Inferior parietal cortex (tissue), 1 donor: ENCODE measurements around the gene ANKRD11.
"Not testable (repeated sequence)": the region's sequence is repeated elsewhere in the genome, so short reads cannot be mapped to it uniquely, and the experiment has no call there.

ENCODE experiments used
- DNase-seq: peaks from one replicate; pipeline ENCODE4 v3.0.0-alpha.2; 2016; ENCODE audit errors: extremely low spot score

Gene ANKRD11

GRCh38 chr16:89406277-89406888, 84.0 kb downstream of the ANKRD11 start:
- no peak for DNase-seq

DNA sequence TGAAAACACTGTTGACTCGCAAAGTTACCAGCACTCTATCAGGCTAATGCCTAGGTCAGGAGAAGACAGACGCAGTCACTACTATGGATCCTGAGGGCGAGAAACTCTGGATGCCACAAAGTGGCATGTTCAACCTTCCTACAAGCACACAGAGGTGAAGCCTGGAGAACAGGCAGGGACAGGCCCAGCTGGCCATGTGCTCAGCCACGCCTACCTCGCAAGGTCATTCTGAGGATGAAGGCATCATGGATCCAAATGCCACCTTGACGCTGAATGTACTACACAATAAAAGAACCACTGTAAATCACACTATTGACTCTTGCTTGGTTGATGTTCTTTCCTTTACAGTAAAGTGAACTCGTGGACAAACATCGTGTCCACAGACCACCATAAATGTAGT, 85.8 kb downstream of the ANKRD11 start:
- no peak for DNase-seq

DNA sequence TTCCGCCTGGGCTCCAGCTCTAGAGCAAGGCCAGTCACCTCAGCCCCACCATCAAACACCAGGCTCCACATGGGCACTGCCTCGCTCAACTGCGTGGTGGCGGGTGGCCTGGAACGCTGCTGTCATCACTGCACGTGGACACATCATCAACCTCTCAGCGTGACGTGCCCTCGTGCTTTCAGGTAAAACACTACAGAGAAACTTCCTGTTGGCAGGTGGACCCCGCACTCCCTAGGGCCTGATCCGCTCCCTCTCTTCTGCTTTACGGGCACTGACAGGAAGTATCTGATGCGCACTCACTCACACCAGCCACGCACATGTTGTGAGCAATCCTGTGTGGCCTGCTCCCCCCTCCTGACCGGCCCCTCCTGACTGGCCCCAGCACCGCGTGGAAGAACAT, 87.4 kb downstream of the ANKRD11 start:
- DNase-seq, result no peak

DNA sequence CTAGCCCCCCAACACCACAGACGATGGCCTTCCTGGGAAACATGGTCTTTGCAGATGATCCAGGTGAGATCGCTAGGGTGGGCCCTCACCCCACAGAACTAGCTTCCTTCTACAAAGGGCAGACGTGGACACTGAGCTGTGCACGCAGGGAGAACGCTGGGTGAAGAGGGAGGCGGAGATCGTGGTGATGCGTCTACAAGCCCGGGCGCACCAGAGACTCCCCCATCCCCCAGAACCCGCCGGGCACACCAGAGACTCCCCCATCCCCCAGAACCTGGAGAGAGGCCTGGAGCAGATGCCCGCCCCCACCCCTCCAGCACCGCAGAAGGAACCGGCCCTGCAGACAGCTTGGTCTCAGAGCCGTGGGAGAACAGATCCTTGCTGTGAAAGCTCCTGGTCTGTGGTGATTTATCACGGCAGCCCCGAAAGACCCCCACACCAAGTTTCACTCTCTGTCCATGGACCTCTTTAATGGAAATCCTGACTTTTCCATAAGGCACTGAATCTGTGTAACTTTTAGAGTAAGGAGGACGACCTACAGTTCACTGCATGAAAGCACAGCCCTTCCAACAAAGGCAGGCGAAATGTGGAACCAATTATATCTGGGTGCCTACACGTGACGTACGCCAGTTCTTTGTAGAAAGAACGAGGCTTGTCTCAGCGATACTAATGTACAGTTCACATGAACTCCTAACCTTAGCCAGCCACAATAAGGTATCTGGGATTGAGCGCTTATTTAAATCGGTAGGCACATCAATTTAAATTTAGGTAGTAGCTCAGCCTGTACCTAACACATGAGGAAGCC, 88.5 kb downstream of the ANKRD11 start:
- no peak for DNase-seq

GRCh38 chr16:89401205-89401604, 89.2 kb downstream of the ANKRD11 start:
- no peak for DNase-seq

- DNase-seq, result no peak
Observed at GRCh38 chr16:89400740-89401139, 89.6 kb downstream of the ANKRD11 start.

- no peak for DNase-seq
Observed at GRCh38 chr16:89398924-89399323, 91.4 kb downstream of the ANKRD11 start.

GRCh38 chr16:89397331-89397861, 93.0 kb downstream of the ANKRD11 start:
- DNase-seq, result no peak

DNA sequence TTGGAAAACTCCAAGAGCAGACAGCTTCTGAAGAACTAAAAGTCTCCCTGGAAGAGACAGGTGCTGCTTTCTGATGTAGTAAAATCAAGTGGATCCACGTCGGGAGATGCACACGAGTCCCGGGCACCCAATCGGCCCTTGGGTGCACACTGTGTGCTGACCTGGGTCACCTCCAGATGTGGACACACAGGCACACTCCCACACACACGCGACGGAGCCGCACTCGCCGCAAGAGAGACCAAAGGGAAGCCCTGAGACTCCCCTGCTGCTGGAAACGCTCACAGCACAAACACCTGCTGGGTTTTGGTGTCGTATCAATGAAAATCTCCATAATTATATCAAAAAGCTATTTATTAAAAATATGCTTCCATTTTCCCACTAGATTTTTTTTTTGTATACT, 94.2 kb downstream of the ANKRD11 start:
- DNase-seq, result no peak

DNA sequence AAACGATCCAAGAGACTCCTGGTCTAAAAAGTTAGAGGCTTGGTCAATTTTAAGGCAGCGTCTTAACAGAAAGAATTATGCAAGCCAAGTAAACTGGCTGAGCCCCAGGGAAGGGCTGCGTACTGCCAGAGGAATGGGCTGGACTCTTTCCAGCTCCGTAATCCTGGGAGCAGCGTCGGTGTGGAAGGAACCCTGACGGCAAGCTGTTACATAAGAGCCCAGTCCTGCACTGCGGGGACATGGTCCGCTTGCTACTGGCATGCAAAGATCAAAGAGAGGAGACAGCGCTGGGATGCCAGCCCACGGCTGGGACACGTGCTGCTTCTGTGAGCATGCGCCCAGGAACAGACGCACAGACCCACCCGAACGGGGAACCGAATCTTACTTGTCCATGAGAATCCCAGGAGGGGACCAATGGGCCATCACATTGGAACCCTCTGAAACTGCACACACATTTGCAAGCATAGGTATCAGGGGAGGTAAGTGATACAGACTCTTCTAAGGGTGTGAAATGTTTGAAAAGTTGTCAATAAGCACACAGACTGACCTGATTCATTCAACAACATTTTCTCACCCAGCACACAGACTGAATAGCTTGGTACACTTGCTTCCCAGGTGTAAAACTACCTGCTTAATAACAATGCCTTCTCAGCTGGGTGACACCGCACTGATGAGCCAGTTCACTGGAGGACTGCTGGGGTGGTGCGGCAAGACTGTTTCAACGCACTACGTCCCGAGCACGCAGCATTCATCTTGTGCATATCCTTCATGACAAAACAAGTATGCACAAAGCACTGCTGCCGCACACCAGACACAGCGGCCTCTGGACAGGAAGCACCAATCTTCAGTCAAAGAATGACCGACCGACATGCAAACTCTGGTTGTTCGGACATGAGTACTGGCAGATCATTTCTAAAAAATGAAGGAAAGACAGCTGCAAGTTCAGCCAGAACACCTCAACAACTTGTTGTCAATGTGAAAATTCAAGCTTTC, 94.9 kb downstream of the ANKRD11 start:
- DNase-seq, result peak; percentile 75

GRCh38 chr16:89393738-89394406, 96.5 kb downstream of the ANKRD11 start:
- no peak for DNase-seq

DNA sequence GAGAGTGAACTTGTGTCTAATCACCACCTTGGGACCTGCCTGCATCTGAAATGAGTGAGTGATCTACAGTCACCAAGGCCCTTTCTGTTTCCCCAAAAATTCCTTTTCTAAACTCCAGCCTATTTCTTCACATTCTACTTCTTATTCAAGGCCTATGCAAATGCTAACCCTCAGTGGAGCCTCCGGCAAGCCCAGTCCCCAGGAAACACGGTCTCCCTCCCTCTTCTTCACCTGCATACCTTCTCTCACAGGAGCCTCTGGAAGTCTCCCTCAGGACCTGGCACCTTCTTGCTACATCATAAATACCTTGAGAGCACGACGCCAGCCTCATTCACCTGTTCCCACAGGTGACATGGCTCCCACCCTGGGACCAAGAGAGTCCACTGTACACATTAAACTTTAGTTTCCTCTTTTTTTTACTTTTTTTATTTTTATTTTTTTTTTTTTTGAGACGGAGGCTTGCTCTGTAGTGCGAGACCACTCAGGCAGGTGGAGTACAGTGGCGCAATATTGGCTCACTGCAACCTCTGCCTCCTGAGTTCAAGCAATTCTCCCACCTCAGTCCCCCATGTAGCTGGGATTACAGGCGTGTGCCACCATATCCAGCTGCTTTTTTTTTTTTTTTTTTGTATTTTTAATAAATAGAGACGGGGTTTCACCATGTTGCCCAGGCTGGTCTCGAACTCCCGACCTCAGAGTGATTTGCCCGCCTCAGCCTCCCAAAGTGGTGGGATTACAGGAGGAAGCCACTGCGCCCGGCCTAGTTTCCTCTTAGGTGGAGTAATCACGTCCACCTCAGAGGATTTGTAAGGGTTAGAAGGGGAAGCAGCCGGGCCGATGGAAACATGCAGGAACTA, 97.3 kb downstream of the ANKRD11 start:
- DNase-seq, result no peak

GRCh38 chr16:89390224-89390583, 100.2 kb downstream of the ANKRD11 start:
- DNase-seq, result not testable (repeated sequence)

DNA sequence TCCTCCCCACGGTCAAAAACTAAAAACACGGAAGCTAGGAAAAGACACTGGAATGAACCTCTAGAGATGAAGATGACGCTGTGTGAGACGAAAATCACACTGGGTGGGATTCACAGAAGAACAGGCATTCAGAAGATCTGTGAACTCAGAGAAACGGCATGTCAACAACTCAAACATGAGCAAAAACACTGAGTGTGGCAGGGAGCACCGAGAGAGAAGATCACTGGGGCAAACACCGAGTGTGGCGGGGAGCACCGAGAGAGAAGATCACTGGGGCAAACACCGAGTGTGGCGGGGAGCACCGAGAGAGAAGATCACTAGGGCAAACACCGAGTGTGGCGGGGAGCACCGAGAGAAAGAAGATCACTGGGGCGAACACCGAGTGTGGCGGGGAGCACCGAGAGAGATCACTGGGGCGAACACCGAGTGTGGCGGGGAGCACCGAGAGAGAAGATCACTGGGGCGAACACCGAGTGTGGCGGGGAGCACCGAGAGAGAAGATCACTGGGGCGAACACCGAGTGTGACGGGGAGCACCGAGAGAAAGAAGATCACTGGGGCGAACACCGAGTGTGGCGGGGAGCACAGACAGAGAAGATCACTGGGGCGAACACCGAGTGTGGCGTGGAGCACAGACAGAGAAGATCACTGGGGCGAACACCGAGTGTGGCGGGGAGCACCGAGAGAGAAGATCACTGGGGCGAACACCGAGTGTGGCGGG, 100.7 kb downstream of the ANKRD11 start:
- not testable (repeated sequence) for DNase-seq

DNA sequence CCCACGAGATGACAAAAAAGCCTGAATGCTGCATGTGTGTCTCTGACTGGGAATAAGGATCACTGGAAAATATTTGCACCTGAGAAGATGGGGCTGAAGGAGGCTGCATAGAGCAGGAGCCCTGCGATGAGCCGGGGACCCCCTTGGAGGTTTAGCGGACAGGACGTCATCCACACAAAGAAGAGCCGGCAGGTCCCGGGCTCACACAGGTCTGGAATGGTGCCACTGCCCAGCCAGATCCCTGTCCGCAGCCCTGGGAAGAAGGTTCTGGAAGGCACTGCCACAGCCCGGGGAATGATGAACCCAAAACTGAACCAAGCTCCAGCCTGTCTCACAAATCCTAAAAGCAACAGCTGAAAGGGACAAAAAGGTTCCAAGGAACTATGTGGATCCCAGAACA, 101.8 kb downstream of the ANKRD11 start:
- no peak for DNase-seq

- no peak for DNase-seq
Observed at GRCh38 chr16:89386306-89387185, 103.8 kb downstream of the ANKRD11 start.

DNA sequence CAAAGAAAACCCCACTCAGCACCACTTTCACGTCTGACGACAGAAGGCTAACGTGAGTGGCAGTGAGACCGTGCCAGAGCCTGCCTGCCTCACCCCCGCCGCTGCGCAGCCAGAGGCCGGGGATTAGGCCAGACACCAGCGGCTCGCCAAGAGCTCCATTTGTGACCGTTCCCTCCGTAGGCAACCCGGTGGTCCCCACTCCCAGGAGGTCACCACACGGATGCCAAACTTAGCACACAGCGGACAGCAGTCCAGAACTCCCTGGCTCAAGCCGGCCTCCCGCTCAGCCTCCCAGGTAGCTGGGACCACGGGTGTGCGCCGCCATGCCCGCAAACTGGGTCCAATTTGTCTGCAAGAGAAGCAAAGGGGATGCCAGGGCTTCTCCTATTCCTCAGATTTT, 104.6 kb downstream of the ANKRD11 start:
- no peak for DNase-seq

DNA sequence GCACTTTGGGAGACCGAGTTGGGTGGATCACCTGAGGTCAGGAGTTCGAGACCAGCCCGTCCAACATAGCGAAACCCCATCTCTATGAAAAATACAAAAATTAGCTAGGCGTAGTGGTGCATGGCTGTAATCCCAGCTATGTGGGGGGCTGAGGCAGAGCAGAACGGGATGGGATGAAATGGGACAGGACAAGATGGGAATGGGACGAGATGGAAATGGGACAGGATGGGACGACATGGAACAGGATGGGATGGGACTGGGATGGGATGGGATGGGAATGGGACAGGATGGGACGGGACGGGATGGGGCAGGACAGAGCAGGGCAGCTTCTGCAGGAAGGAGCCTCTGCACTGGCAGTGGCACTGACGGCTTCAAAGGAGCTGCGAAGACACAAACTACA, 106.1 kb downstream of the ANKRD11 start:
- no peak for DNase-seq
